GM10847 (cell line): ENCODE measurements around the gene EXOSC9.

Experiments
- POLR2A ChIP-seq: IDR thresholded peaks from 2 replicates; pipeline ENCODE4 v1.6.1; 2011; ENCODE audit not compliant: insufficient read length; ENCODE audit errors: extremely low read depth

The EXOSC9 gene

GRCh38 chr4:121811122-121811521 is 10.0 kb downstream of the EXOSC9 start:
- TF ChIP-seq POLR2A = no peak

- TF ChIP-seq POLR2A = no peak
Measured at GRCh38 chr4:121814756-121815155, 13.6 kb downstream of the EXOSC9 start.

DNA sequence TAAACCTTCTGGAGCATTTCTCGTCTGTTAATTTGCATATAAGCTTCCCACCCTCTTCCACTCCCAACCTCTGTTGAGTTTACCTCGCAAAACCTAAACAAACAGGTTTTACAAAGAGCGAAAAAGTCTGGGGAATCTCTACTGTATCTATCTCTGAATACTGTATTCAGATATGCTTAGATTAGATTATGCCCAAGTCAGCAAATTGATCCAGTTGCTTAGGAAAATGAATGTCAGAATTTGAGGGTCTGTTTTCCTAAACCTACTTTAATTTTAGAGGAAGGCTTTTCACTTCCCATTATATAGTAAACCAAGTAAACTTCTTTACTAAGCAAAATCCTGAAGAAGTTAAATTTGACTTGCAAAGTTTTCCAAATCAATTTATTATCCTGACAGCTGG is 15.9 kb downstream of the EXOSC9 start:
- no peak for TF ChIP-seq POLR2A

GRCh38 chr4:121817701-121818100 is 16.6 kb downstream of the EXOSC9 start:
- no peak for TF ChIP-seq POLR2A

DNA sequence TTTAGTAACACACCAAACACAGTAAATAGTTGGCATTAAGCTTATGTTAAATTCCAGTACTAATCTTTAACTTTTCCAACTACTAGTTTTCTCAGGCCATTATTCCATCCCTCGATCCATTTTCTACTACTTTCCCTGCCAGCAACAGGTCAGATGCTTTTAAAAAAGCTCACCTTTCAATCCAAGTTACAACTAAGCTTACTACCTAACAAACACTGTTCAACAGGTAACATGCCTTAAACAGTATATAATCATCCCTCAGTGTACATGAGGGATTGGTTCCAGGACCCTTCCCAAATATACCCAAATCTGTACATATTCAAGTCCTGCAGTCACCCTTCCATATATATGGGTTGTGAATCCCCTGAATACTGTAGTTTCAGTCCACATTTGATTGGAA is 17.1 kb downstream of the EXOSC9 start:
- no peak for TF ChIP-seq POLR2A

GRCh38 chr4:121819216-121819965 is 18.3 kb downstream of the EXOSC9 start:
- TF ChIP-seq POLR2A = no peak

- TF ChIP-seq POLR2A = no peak
Measured at GRCh38 chr4:121822047-121822446, 20.9 kb downstream of the EXOSC9 start.

- TF ChIP-seq POLR2A = no peak
Measured at GRCh38 chr4:121822796-121823504, 21.8 kb downstream of the EXOSC9 start.

GRCh38 chr4:121823505-121824170 is 22.5 kb downstream of the EXOSC9 start, which contains the start of gene CCNA2:
TSS of gene CCNA2 (minus strand) at chr4:121823883. CDS start at chr4:121823628, 255 bp downstream.
- TF ChIP-seq POLR2A = peak; percentile 88

DNA sequence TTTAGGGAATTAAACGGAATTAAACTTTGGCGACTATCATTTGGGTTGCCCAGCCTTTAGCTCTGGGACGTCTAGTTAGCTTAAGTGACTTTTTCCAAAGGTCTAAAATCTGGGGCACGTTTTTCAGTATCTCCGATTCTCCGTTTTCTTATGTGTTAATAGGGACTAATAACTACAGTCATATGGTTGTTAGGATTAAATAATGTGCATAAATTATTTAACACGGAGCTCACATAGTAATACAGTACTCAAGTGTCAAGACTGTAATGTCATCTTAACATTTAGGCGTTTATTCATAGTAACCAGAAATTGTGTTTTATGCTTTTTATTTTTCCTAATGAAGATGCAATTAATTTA is 23.0 kb downstream of the EXOSC9 start:
- TF ChIP-seq POLR2A = no peak

DNA sequence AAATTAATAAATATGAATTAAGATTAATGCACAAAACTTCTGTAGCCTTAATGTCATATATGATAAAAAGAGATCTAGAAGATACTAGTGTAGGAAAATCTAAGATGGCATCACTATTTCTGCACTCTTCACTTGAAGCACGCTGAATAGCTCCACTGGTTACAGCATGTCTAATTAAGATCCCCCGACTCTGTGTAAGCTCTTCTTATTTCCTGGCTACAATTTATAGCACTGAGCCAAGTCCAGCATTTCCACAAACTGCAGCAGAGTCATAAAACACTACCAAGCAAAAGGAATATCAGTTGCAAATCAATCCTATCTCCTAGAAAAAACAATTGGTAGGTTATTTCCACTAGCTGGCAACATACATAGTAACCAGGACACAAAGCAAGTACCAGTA is 23.8 kb downstream of the EXOSC9 start:
- no peak for TF ChIP-seq POLR2A

DNA sequence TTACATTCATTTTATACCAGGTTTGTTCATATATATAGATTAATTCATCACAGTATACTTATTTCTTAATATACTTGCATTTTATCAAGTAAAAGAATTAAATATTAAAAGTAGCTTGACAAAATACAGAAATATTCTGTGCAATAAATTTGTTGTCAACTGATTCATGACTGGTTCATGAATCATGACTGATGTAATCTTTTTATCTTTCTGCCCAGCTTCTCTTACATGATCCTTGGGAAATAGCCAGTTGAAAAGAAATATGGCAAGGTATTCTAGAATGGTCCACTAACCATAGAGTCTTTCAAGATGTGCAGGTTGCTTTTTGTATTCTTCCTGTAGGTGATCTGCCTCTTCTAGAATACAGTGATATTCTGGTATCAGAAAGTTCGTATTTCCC is 26.7 kb downstream of the EXOSC9 start:
- no peak for TF ChIP-seq POLR2A

- no peak for TF ChIP-seq POLR2A
Measured at GRCh38 chr4:121829511-121829910, 28.4 kb downstream of the EXOSC9 start.

DNA sequence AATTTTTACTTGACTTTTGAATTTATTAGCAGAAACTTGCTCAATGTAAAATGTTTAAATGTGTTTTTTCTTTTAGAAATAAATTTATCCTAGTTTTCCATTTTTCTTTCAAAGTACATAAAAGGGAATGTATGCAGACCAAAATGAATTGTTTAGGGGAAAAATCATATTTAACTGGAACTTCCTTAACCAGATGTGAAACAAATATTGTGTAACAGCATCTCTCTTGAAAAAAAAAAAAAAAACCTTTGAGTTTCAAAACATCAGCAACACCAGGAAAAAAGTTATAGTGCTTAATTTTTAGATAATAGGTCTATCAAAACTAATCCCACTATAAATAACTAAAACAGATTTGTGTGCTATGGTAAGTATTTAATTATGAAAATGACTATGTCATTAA is 37.0 kb downstream of the EXOSC9 start:
- no peak for TF ChIP-seq POLR2A

DNA sequence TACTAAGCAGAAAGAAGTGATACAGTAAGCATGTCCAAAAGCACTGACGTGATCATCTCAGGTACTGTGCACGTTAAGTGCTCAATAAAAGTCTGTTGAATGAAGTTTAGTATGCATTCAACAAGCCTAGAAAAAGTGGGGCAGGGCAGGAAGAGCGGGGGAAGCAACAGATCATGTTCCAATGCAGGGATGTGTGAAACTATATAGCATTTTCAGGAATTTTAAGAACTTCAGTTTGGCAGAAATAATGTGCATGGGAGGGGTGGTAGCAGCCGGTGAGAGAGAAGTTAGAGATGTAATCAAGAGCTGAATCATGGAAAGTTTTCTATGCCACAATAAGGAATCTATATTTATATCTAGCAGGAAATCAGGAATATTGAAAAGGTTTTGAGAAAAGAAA is 41.7 kb downstream of the EXOSC9 start:
- TF ChIP-seq POLR2A = no peak

DNA sequence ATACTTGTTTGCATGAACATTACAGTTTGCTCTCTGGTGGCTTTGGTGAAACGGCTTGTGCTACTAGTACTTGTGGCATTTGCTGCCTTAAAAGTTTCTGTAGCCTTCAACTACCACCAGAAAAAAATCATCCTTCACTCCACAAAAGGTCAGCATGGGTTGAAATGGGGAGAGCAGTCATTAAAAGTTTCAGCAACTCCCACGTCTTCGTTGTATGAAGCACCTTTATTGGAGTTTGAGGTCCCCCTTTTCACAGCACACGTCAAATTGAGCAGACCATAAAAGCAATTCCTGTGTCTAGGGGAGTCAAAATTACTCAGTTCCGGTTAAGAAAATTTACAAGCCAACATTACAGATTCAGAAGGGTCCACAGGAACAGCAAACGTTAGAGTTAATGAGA is 45.5 kb downstream of the EXOSC9 start:
- no peak for TF ChIP-seq POLR2A
